Gastroesophageal sphincter (tissue), 4 donors: ENCODE measurements around the gene TPI1. TPM values are rescaled to one million over a fixed set of nuclear protein-coding genes. Genes with fewer than 3 reads are reported as not detected.

ENCODE experiments used
- ATAC-seq: fragments of 150-250 bp; one replicate; pipeline ENCODE4 v1.9.1; 2016; ENCODE audit warnings: mild to moderate bottlenecking, moderate library complexity
- H3K27ac ChIP-seq, 4 donors: fragments of 200-600 bp; sonication (generic) in 3 of 4; 1 replicate in 3 of 4; 2 replicates in 1 of 4; pipeline ENCODE4 v1.5.1; 2016 to 2019
- H3K27me3 ChIP-seq: fragments of 200-600 bp; sonication (generic); one replicate; pipeline ENCODE4 v1.5.1; 2019
- H3K36me3 ChIP-seq, 2 donors: fragments of 200-600 bp; sonication (generic); one replicate each; pipeline ENCODE4 v1.5.1; 2019; ENCODE audit warnings: control low read depth in 1 of 2
- H3K4me1 ChIP-seq, 3 donors: fragments of 200-600 bp; sonication (generic); 1 replicate in 2 of 3; 2 replicates in 1 of 3; pipeline ENCODE4 v1.5.1; 2016 to 2019; ENCODE audit warnings: control low read depth in 2 of 3
- H3K4me3 ChIP-seq, 2 donors: fragments of 200-600 bp; sonication (generic); one replicate each; pipeline ENCODE4 v1.5.1; 2019; ENCODE audit warnings: mild to moderate bottlenecking in 1 of 2, moderate library complexity in 1 of 2
- H3K9me3 ChIP-seq, 3 donors: fragments of 200-600 bp; sonication (generic); one replicate each; pipeline ENCODE4 v1.5.1; 2017 to 2019; ENCODE audit warnings: control low read depth in 2 of 3
- CTCF ChIP-seq, 4 experiments: fragments of 200-600 bp in 2 of 4; fragments of 450-650 bp in 2 of 4; sonication (generic) in 1 of 4; IDR thresholded peaks; one replicate each; pipeline ENCODE4 v1.5.1; 2017 to 2019; ENCODE audit warnings: antibody characterized with exemption in 4 of 4, mild to moderate bottlenecking in 2 of 4, moderate library complexity in 2 of 4
- EP300 ChIP-seq: sonication (generic); formaldehyde crosslinking; IDR thresholded peaks from one replicate; pipeline ENCODE4 v1.6.1; 2017; ENCODE audit warnings: antibody characterized with exemption, mild to moderate bottlenecking
- POLR2A ChIP-seq, 2 donors: fragments of 450-650 bp; IDR thresholded peaks; one replicate each; pipeline ENCODE4 v1.6.1; 2017; ENCODE audit warnings: antibody characterized with exemption in 2 of 2, mild to moderate bottlenecking in 2 of 2, moderate library complexity in 1 of 2
- POLR2AphosphoS5 ChIP-seq: sonication (generic); formaldehyde crosslinking; IDR thresholded peaks from one replicate; pipeline ENCODE4 v1.6.1; 2017; ENCODE audit warnings: antibody characterized with exemption
- WGBS, 2 donors: methylation state at CpG; one replicate each; pipeline ENCODE4 v1.1.5; 2018; ENCODE audit warnings: low coverage in 1 of 2; 5-methylcytosine and 5-hydroxymethylcytosine counted together
- total RNA-seq, 4 donors: library from RNA; depleted of rRNA; stranded (reverse); fragments of >200 nt; gene quantifications; one replicate each; pipeline ENCODE4 v1.1.0, GENCODE V29; 2016

The TPI1 gene
- total RNA-seq, result 100 to 1,000 TPM; 324 to 473 (median 392) TPM

- peak; percentile 88 for ATAC-seq
- Histone ChIP-seq H3K27me3 (no peaks in the 10 kb centered on the region), H3K27ac (peak within 1 kb of the TSS; percentile 86 to 99 (median 98)), H3K4me3 (peak within 1 kb of the TSS; percentile 64 to 99), H3K36me3 (peaks cover 0 to 67% of the 10 kb centered on the region in 2 donors), H3K9me3 (no peaks in the 10 kb centered on the region), H3K4me1 (peaks cover 0 to 56% (median 36%) of the 10 kb centered on the region in 3 donors)
- TF ChIP-seq CTCF (IDR thresholded peaks at IDR 0.05) (no peak), POLR2AphosphoS5 (peak; percentile 99), POLR2A (IDR thresholded peaks at IDR 0.05) (peak; percentile 98 to 99)
- WGBS, 2 donors, result 0% methylated on average over 3 of the region's 86 CpGs; no CpG with 5 or more reads in 1 of the 2 donors
Measured at GRCh38 chr12:6867413-6868210, at the start of gene TPI1. Gene TPI1, plus strand, starts transcription at chr12:6867531. Its CDS starts 36 bp downstream, at chr12:6867567.

GRCh38 chr12:6817662-6818157 lies 49.6 kb upstream of the TPI1 start:
- no peak for ATAC-seq
- Histone ChIP-seq H3K4me1 (peaks cover 0 to 20% (median 14%) of the 10 kb centered on the region in 3 donors), H3K9me3 (no peaks in the 10 kb centered on the region), H3K27me3 (peaks cover 7% of the 10 kb centered on the region), H3K4me3 (no peak overlapping the region), H3K27ac (no peak overlapping the region), H3K36me3 (no peaks in the 10 kb centered on the region)
- TF ChIP-seq CTCF (IDR thresholded peaks at IDR 0.05) (no peak), POLR2AphosphoS5 (no peak), POLR2A (IDR thresholded peaks at IDR 0.05) (no peak), EP300 (no peak)
- WGBS, 2 donors, result 75 to 84% methylated on average over 16 to 18 of the region's 20 CpGs

GRCh38 chr12:6818222-6818621 lies 49.1 kb upstream of the TPI1 start:
- 40 to 75% methylated on average over 2 to 3 of the region's 10 CpGs for WGBS, 2 donors
- Histone ChIP-seq H3K27ac (no peak overlapping the region), H3K36me3 (no peaks in the 10 kb centered on the region), H3K4me1 (peaks cover 0 to 26% (median 14%) of the 10 kb centered on the region in 3 donors), H3K9me3 (no peaks in the 10 kb centered on the region), H3K4me3 (no peak overlapping the region), H3K27me3 (peaks cover 12% of the 10 kb centered on the region)
- ATAC-seq, result no peak
- TF ChIP-seq POLR2AphosphoS5 (no peak), EP300 (no peak), CTCF (IDR thresholded peaks at IDR 0.05) (no peak), POLR2A (IDR thresholded peaks at IDR 0.05) (no peak)

- Histone ChIP-seq H3K27me3 (peaks cover 16% of the 10 kb centered on the region), H3K9me3 (no peaks in the 10 kb centered on the region), H3K4me3 (no peak overlapping the region), H3K36me3 (no peaks in the 10 kb centered on the region), H3K4me1 (peaks cover 0 to 30% (median 14%) of the 10 kb centered on the region in 3 donors), H3K27ac (no peak overlapping the region)
- 80% methylated on average over 2 of the region's 5 CpGs; no CpG with 5 or more reads in 1 of the 2 donors for WGBS, 2 donors
- TF ChIP-seq POLR2A (IDR thresholded peaks at IDR 0.05), result no peak
- no peak for ATAC-seq
Measured at GRCh38 chr12:6818645-6819044, 48.7 kb upstream of the TPI1 start.

GRCh38 chr12:6819106-6820030 lies 48.0 kb upstream of the TPI1 start:
- Histone ChIP-seq H3K36me3 (no peaks in the 10 kb centered on the region), H3K4me3 (no peak overlapping the region), H3K27me3 (peaks cover 24% of the 10 kb centered on the region), H3K27ac (no peak overlapping the region), H3K9me3 (no peaks in the 10 kb centered on the region), H3K4me1 (peaks cover 0 to 30% (median 14%) of the 10 kb centered on the region in 3 donors)
- no peak for TF ChIP-seq CTCF (IDR thresholded peaks at IDR 0.05)
- TF ChIP-seq POLR2A (IDR thresholded peaks at IDR 0.05), result no peak
- no peak for TF ChIP-seq POLR2AphosphoS5
- TF ChIP-seq EP300, result no peak
- ATAC-seq, result no peak
- WGBS, 2 donors, result 85 to 89% methylated on average over 3 to 12 of the region's 13 CpGs
